ENCODE data around the gene PCED1B.

DNA sequence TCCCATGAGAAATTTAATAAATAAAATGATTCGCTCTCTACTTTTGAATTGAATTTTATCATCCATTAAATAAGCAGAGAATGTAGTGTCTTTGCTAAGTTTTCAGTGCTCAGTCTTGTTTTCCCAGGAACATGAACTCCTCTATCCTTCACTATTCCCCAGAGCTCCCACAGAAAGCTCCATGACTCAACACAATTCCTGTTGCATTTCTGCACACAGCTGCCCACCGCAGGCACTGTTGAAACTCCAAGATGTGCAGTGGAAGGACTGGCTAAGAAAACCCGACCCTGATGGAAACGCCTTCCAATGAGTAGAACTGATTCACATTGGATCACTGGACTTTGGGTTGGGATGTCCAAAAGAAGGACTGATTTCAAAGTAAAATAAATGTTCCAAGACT, 202.8 kb downstream of the PCED1B start:
- TF ChIP-seq, protein P1, sequence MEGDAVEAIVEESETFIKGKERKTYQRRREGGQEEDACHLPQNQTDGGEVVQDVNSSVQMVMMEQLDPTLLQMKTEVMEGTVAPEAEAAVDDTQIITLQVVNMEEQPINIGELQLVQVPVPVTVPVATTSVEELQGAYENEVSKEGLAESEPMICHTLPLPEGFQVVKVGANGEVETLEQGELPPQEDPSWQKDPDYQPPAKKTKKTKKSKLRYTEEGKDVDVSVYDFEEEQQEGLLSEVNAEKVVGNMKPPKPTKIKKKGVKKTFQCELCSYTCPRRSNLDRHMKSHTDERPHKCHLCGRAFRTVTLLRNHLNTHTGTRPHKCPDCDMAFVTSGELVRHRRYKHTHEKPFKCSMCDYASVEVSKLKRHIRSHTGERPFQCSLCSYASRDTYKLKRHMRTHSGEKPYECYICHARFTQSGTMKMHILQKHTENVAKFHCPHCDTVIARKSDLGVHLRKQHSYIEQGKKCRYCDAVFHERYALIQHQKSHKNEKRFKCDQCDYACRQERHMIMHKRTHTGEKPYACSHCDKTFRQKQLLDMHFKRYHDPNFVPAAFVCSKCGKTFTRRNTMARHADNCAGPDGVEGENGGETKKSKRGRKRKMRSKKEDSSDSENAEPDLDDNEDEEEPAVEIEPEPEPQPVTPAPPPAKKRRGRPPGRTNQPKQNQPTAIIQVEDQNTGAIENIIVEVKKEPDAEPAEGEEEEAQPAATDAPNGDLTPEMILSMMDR (IDR thresholded peaks at IDR 0.05) = no peak
- no peak for TF ChIP-seq POLR2A (IDR thresholded peaks at IDR 0.05)
